H54 (cell line): ENCODE data around the gene LYVE1.

Source experiments
- DNase-seq: peaks from one replicate; pipeline ENCODE4 v3.0.0; 2011; ENCODE audit warnings: low spot score, mixed read lengths; ENCODE audit not compliant: insufficient read length
- FAIRE-seq: peaks from 3 replicates; lab custom pipeline; 2011; peaks lifted over from hg19 to GRCh38; lab: Jason Lieb, UNC
- POLR2A ChIP-seq: IDR thresholded peaks from 2 replicates; pipeline ENCODE4 v1.6.1; 2011; ENCODE audit warnings: low read depth, mild to moderate bottlenecking, low read length

Gene LYVE1, protein sequence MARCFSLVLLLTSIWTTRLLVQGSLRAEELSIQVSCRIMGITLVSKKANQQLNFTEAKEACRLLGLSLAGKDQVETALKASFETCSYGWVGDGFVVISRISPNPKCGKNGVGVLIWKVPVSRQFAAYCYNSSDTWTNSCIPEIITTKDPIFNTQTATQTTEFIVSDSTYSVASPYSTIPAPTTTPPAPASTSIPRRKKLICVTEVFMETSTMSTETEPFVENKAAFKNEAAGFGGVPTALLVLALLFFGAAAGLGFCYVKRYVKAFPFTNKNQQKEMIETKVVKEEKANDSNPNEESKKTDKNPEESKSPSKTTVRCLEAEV

DNA sequence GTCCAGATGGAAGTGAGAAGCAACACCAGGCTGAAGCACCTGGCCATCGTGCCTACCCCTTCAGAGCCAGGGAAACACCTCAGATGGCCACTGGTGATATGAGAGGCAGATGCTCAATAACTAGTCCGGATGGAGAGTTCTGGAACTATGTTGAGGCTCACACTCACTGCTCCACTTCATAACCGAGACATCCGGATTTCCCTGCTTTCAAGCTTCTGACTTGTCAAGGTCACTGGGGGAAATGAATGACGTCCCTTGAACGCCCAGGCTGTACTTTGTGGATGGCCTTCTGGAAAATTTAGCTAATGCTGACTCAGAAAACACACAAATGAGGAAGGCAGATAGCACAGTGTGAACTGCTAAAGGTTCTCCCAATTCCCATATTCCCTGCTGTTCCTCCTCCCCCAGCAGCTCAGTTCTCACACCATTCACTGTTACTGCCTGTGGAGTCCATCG lies at the start of gene LYVE1:
Gene LYVE1, minus strand, starts transcription at position 180 of the 456 bp plus-strand sequence. Its CDS starts 133 bp downstream, at position 47.
- no peak for TF ChIP-seq POLR2A
- FAIRE-seq: no peak

GRCh38 chr11:10617551-10617950 lies 49.1 kb upstream of the LYVE1 start:
- TF ChIP-seq POLR2A: no peak
- DNase-seq (no peak), FAIRE-seq (no peak)

More for the DNA sequence above, at the start of gene LYVE1:
- DNase-seq: no peak

DNA sequence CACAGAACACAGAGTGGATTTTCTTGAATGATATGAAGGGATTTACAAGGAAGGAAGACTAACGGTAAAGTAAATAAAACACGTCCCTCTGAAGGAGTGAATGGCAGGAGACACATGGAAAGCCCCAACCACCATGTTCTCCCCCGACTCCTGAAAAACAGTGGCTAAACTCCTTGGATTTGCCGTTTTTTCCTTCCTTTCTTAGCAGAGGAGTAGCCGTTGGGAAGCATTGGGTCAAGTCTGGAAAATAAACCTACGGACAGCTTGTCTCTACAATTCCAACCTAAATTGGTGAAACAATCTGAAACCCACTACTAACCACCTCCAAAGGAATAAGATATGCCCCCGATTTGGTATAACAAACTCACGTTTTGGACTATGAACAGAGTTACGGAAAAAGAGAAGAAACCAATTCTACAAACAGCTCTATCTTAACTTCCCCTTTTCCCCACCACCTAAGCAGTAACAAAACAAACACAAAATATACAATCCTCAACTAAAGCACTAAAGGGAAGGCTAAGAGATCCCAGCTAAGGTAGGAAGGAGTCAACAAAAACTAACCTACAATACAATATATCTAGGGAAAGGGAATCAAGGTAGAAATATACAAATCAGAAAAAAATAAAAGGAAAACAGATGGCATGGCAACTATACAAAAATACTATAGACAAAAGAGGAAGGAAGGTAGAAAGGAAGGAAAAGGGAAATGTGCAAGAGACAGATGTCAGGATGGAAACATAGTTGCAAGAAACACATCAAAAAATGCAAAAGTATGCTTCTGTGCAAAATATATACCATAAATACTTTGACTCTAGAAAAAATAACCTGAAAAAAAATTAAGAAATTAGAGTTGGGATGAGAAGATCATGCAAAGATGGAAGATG lies 43.8 kb upstream of the LYVE1 start:
- DNase-seq (no peak), FAIRE-seq (no peak)
- TF ChIP-seq POLR2A: no peak

GRCh38 chr11:10609636-10610035 lies 41.2 kb upstream of the LYVE1 start:
- no peak for TF ChIP-seq POLR2A
- no peak for FAIRE-seq
- no peak for DNase-seq

GRCh38 chr11:10608584-10608983 lies 40.1 kb upstream of the LYVE1 start:
- no peak for FAIRE-seq
- no peak for DNase-seq
- TF ChIP-seq POLR2A: no peak

- FAIRE-seq (no peak), DNase-seq (no peak)
- TF ChIP-seq POLR2A: no peak
Measured at GRCh38 chr11:10607462-10608132, 39.1 kb upstream of the LYVE1 start.

GRCh38 chr11:10606536-10607208 lies 38.2 kb upstream of the LYVE1 start:
- DNase-seq (no peak), FAIRE-seq (no peak)
- TF ChIP-seq POLR2A: no peak

DNA sequence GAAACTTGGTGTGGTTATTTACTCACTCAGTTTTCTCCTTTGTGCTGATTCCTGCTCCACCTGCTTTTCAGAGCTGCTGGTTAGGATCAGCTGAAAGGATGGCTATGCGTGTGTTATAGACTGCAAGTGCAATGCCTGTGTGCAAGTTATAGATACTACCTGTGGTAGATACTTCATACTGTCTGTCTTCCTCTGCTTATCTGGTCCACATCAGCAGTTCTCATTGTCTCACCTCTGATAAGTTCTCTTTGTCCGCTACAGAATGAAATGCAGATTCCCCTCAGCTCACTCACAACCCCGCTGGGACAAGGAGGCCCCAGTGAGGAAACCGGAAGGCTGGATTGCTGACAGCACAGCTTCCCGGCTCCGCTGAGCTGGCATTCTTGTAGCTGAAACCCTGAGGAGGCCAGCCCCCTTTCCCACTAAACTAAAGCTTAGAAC lies 37.5 kb upstream of the LYVE1 start:
- DNase-seq: peak; percentile 23
- TF ChIP-seq POLR2A: no peak
- FAIRE-seq: no peak

DNA sequence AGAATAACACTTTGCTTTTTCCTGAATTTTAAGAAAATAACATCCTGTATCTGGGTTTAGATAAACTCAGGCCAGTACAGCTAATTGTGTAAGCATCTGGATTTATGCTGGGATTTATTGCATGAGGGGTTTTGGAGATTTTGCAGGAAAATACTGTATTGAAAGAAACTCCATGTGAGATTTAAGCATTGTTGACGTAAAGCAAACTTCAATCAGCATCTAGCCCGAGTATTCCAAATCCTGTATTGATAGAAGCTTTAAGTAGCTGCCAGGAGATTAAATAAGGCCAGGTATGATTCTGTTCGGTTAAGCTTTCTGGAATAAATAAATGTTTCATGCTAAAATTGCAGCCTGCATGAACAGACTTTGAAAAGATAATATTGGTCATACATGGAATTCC lies 36.3 kb upstream of the LYVE1 start:
- TF ChIP-seq POLR2A: no peak
- FAIRE-seq (no peak), DNase-seq (no peak)

- no peak for FAIRE-seq
- no peak for TF ChIP-seq POLR2A
- DNase-seq: no peak
Measured at GRCh38 chr11:10604340-10604748, 35.9 kb upstream of the LYVE1 start.

DNA sequence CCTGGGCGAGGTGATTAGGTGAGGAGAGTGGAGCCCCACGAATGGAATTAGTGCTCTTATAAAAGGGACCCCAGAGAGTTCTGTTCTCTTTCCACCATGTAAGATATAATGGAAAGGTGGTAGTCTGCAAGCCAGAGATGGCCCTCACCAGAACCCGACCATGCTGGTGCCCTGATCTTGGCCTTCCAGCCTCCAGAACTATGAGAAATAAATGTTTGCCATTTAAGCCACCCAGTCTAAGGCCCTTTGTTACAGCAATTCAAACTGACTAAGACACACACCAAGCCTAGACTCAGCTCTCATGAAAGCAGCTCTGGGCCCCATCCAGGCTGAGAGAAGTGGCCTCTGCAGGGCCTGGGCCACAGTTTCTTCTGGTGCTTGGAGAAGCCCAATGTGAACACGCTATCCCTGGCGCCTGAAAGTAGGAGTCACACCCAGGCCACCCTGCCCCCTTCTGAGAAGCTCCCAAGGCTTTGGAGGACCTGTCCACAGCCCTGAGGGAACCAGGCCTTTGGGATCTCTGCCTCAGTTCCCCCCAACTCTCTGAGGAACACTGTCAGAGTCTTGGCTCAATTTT lies 35.3 kb upstream of the LYVE1 start:
- DNase-seq: no peak
- TF ChIP-seq POLR2A: no peak
- FAIRE-seq: no peak

DNA sequence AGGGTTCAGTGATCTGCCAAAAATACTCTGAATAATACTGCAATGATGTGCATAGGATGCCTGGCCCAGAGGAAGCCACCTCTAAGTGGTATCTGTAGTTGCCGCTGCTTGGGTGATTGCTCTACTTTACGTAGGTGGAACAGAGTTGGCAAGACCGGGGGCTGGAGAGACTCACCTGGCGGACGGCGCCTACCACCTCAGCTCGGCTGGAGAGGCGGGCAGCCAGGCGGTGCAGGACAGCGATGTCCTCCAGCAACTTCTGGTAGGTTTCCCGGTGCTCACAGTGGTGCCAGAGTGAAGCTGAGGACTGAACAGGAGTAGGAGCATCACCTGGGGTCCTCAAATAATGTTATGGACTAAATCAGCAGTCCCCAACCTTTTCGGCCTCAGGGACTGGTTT lies 34.5 kb upstream of the LYVE1 start:
- DNase-seq: no peak
- TF ChIP-seq POLR2A: no peak
- FAIRE-seq: no peak

DNA sequence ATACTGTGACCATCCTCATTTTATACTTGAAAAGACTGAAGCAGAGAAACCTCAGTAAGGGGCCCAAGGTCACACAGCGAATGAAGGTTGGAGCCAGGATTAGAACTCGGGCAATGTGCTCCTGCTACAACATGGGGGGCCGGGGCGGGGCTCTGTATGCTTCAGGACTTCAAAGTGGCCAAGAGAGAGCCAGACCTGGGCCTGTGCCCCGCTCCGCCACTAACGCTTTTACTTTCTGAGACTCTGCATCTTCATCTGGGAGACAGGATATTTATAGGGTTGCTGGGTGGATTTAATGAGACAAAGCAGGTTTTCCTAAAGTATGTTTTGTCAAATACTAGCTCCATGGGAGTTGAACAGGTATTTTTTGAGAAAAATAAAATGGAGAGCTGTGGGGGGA lies 33.9 kb upstream of the LYVE1 start:
- TF ChIP-seq POLR2A: no peak
- DNase-seq (no peak), FAIRE-seq (no peak)
